GM21447 (cell line): ENCODE data around the gene FAM227B.
A peak's percentile ranks its signal among the peaks of the same experiment; 100 is the strongest.
"Not testable (repeated sequence)": the region's sequence is repeated elsewhere in the genome, so short reads cannot be mapped to it uniquely, and the experiment has no call there.

Experiments
- ATAC-seq: cut with Tn5 transposase; IDR thresholded peaks from one replicate; pipeline ENCODE4 v1.9.1; 2021; ENCODE audit not compliant: unreplicated experiment

The FAM227B gene

GRCh38 chr15:49612240-49612639 lies 8.4 kb downstream of the FAM227B start:
- ATAC-seq, result not testable (repeated sequence)

DNA sequence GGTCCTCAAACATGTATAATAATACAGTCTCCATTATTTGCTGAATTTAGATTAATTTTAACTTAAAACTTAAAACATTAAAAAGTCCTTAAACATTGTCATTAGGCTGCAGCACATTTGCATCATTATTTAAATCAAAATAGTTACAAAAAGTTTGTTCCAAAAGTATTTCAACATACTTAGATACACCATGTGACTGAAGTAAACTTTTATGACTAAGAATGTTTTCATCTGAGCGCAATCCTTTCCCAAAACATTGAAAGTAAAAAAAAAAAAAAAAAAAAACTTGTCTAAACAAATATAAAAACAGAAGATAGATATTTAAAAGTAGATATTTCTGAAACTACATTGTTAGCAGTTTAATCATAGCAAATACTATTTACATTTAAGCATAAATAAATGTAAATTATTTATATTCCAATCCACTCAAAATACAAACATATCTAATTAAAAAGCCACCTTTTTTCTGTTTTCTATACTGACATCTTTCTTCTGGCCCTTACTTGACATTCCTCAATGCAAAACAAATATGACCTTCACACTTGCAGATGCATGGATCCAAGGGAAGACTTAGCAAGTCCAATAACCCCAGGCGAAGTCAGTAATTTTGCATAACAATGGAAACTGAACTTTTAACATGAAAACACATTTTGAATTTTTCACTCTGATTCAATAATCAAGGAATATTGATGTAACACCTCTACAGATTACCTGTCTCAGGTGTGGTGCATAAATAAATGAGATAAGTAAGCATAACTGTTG lies 10.3 kb downstream of the FAM227B start:
- no peak for ATAC-seq

DNA sequence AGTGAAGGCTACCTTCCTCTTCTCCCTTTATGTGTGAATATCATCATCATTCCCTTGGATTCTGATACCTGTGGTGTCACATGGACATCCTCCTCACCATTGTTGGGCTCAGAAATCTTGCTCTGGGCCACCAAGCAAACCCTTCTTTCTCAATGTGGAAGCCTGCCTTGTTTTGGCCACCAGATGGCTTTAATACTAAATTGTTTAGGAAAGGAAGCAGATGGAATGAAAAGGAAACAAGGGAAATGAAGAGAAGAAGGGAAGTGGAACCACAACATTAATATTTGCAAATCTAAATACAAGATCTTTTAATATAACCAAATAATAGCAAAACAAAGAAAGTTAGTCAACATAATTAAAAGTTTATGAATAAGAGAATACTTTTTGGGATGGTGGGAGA lies 14.0 kb downstream of the FAM227B start:
- no peak for ATAC-seq

- no peak for ATAC-seq
These were observed 15.0 kb downstream of the FAM227B start for GRCh38 chr15:49605588-49605987.

- ATAC-seq, result no peak
These were observed 15.8 kb downstream of the FAM227B start for GRCh38 chr15:49604625-49605409.

GRCh38 chr15:49592829-49593316 lies 27.7 kb downstream of the FAM227B start:
- not testable (repeated sequence) for ATAC-seq

- ATAC-seq, result peak; percentile 73
These were observed 31.6 kb downstream of the FAM227B start for GRCh38 chr15:49589030-49589429.

- no peak for ATAC-seq
These were observed 47.2 kb downstream of the FAM227B start for GRCh38 chr15:49573421-49573820.

- ATAC-seq, result no peak
These were observed 49.9 kb downstream of the FAM227B start for GRCh38 chr15:49570672-49571071.

DNA sequence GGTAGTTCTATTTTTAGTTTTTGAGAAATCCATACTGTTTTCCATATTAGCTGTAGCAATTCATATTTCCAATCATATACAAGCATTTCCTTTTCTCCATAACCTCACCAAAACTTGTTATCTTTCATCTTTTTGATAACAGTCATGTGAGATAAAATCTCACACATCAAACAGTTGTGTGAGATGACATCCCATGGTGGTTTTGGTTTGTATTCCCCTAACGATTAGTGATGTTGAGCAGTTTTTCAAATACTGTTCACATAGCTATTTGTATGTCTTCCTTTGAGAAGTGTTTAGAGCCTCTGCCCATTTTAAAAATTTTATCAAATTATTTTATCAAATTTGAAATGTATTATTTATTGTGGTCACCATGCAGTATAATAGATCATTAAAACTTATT lies 50.4 kb downstream of the FAM227B start:
- ATAC-seq, result no peak

- no peak for ATAC-seq
These were observed 60.6 kb downstream of the FAM227B start for GRCh38 chr15:49560045-49560444.

- ATAC-seq, result no peak
These were observed 61.7 kb downstream of the FAM227B start for GRCh38 chr15:49558929-49559328.

GRCh38 chr15:49556437-49556836 lies 64.2 kb downstream of the FAM227B start:
- ATAC-seq, result no peak

GRCh38 chr15:49550342-49550741 lies 70.3 kb downstream of the FAM227B start:
- not testable (repeated sequence) for ATAC-seq

GRCh38 chr15:49538520-49538919 lies 82.1 kb downstream of the FAM227B start:
- ATAC-seq, result no peak

DNA sequence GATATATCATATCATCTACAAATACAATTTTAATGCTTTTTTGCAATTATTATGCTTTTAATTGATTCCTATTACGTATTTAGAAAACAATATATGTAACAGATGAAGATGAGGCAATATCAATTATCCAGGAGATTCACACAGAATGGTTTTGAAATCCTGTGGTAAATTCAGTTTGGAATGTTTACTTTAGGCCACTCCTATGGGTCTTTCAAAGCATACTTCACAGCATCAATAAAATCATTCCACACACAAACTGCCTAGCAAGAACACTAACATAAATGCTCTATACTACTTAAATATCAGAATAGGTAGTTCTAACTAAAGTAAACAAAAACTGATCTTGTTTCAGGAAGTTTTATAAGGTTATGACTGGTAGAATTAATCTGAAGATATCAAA lies 90.5 kb downstream of the FAM227B start:
- no peak for ATAC-seq

- no peak for ATAC-seq
These were observed 92.3 kb downstream of the FAM227B start for GRCh38 chr15:49528289-49528688.

- no peak for ATAC-seq
These were observed 98.8 kb downstream of the FAM227B start for GRCh38 chr15:49521802-49522201.

DNA sequence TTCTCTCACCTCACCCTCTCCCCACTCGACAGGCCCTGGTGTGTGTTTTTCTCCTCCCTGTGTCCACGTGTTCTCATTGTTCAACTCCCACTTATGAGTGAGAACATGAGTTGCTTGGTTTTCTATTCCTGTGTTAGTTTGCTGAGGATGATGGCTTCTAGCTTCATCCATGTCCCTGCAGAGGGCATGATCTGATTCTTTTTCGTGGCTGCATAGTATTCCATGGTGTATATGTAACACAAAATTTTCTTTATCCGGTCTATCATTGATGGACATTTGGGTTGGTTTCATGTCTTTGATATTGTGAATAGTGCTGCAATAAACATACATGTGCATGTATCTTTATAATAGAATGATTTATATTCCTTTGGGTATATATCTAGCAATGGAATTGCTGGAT lies 107.9 kb downstream of the FAM227B start:
- ATAC-seq, result not testable (repeated sequence)

- no peak for ATAC-seq
These were observed 113.4 kb downstream of the FAM227B start for GRCh38 chr15:49507261-49507660.

DNA sequence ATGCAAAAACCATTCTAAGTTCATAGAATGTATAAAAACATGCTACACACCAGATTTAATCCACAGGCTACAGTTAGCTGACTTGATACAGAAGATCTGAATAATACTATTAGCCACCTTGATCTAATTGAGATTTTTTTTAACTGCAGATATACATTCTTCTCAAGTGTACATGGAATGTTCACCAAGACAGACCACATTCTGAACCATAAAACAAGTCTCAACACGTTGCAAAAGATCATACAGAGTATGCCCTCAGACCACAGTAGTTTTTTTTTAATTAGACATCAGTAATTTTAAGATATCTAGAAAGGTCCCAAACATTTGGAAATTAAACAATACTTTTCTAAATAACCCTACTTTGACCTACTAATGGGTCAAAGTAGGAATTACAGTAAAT lies 114.3 kb downstream of the FAM227B start:
- ATAC-seq, result no peak

DNA sequence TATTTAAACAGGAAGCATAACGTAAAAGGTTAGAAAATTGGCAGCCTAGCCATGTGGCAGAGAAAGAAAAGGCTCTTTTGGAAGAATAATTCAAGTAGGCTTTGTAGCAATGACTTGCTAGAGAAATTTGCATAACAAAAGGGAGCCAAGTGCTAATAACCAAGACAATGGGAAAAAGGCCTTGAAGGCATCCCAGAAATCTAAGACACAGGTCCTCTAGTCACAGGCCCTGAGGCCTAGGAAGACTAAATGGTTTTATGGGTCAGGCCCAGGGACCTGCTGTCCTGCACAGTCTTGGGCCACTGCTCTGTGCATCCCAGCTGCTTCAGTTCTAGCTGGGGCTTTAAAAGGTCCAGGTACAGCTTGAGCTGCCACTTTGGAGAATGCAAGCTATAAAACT lies 119.0 kb downstream of the FAM227B start:
- ATAC-seq, result no peak
